HT-29 (cell line): Measurements from ENCODE around the gene CLASRP. TPM values are rescaled to one million over a fixed set of nuclear protein-coding genes. Genes with fewer than 3 reads are reported as not detected.

Source experiments
- small RNA-seq: library from RNA; depleted of rRNA; stranded (forward); fragments of <200 nt; gene quantifications from one replicate; pipeline ENCODE3, GENCODE V24; 2014
- total RNA-seq: library from RNA; depleted of rRNA; stranded (reverse); fragments of >200 nt; shearing (Covaris generic); gene quantifications from 2 replicates; pipeline ENCODE4 v1.2.3, GENCODE V29; 2014; rRNA removed

CLASRP gene
- total RNA-seq, 1 experiment from 2014 or later = 90.2 TPM

Small RNA genes lying within 50 kb of the gene (small RNA-seq; reads per million reads assigned to genes)
- not detected for gene RNU6-611P

Other genes with a start within 250 kb of the CLASRP start
- gene BCAM, start 229.9 kb upstream of the CLASRP start, total RNA-seq = 150 and 201 TPM in 2 replicates
- 603 and 664 TPM in 2 replicates for gene NECTIN2, start 192.7 kb upstream of the CLASRP start, total RNA-seq
- gene TOMM40, start 147.8 kb upstream of the CLASRP start, total RNA-seq = 467 and 469 TPM in 2 replicates
- 1.5 and 2.5 TPM in 2 replicates for gene APOE, start 133.2 kb upstream of the CLASRP start, total RNA-seq
- gene APOC1, start 124.4 kb upstream of the CLASRP start, total RNA-seq = 0.28 and 2.0 TPM in 2 replicates
- gene APOC4, start 96.8 kb upstream of the CLASRP start, total RNA-seq = not detected in 2 replicates
- gene APOC2, start 93.0 kb upstream of the CLASRP start, total RNA-seq = not detected in 2 replicates
- gene CLPTM1, start 83.7 kb upstream of the CLASRP start, total RNA-seq = 104 and 106 TPM in 2 replicates
- gene RELB, start 37.6 kb upstream of the CLASRP start, total RNA-seq = 11.4 and 18.8 TPM in 2 replicates
- gene ZNF296, start 37.4 kb downstream of the CLASRP start, total RNA-seq = 1.5 and 1.7 TPM in 2 replicates
- 113 and 137 TPM in 2 replicates for gene GEMIN7, start 40.2 kb downstream of the CLASRP start, total RNA-seq
- 108 and 128 TPM in 2 replicates for gene PPP1R37, start 54.1 kb downstream of the CLASRP start, total RNA-seq
- 1.4 and 6.7 TPM in 2 replicates for gene NKPD1, start 121.9 kb downstream of the CLASRP start, total RNA-seq
- gene TRAPPC6A, start 139.2 kb downstream of the CLASRP start, total RNA-seq = 34.2 and 51.1 TPM in 2 replicates
- gene BLOC1S3, start 139.7 kb downstream of the CLASRP start, total RNA-seq = 13.7 and 21.5 TPM in 2 replicates
- not detected in 2 replicates for gene EXOC3L2, start 206.4 kb downstream of the CLASRP start, total RNA-seq
- gene MARK4, start 212.2 kb downstream of the CLASRP start, total RNA-seq = 8.3 and 9.5 TPM in 2 replicates